Motor neuron (in vitro differentiated cells): ENCODE measurements around the gene PBRM1. TPM values are rescaled to one million over a fixed set of nuclear protein-coding genes. Genes with fewer than 3 reads are reported as not detected.
A peak's percentile ranks its signal among the peaks of the same experiment; 100 is the strongest.

Experiments used
- ATAC-seq, 8 experiments: fragments of 200-7000 bp; cut with Tn5 transposase; replicated peaks in 6 of 8; 2 replicates each; pipeline ENCODE4 v1.8.0; 2021; ENCODE audit warnings: mild to moderate bottlenecking in 8 of 8, moderate library complexity in 8 of 8
- H3K27ac ChIP-seq, 2 donors: fragments of 250-450 bp; sonication (Bioruptor Pico); 2 replicates each; pipeline ENCODE4 v1.9.0; 2021; ENCODE audit warnings: antibody characterized with exemption in 2 of 2, mild to moderate bottlenecking in 2 of 2, moderate library complexity in 1 of 2
- H3K4me1 ChIP-seq, 2 donors: fragments of 250-450 bp; sonication (Bioruptor Pico); replicated peaks in 1 of 2; 2 replicates each; pipeline ENCODE4 v1.6.1; 2021; ENCODE audit warnings: antibody characterized with exemption in 2 of 2, mild to moderate bottlenecking in 2 of 2, moderate library complexity in 1 of 2
- H3K4me3 ChIP-seq, 5 donors: fragments of 250-450 bp; sonication (Bioruptor Pico); 2 replicates each; pipeline ENCODE4 v1.9.0; 2021; ENCODE audit warnings: antibody characterized with exemption in 5 of 5, mild to moderate bottlenecking in 5 of 5, moderate library complexity in 4 of 5
- WGBS, 10 experiments: fragments of 450-650 bp; shearing (Covaris generic); methylation state at CpG; one replicate each; pipeline ENCODE4 v1.0.0; 2022; 5-methylcytosine and 5-hydroxymethylcytosine counted together
- in situ Hi-C, 9 experiments: fragments of 400-800 bp; cut with MboI; loops; one replicate each; pipeline ENCODE4 v1.15.0; 2021; ENCODE audit warnings: low sequenced_read_pairs in 9 of 9, low pct_unique_long_range_greater_than_20kb in 2 of 9; ENCODE audit not compliant: unreplicated experiment in 9 of 9
- total RNA-seq, 8 experiments: library from RNA; unstranded; fragments of 300-600 nt; gene quantifications; 2 replicates each; pipeline versions ENCODE4 v1.2.3 to v1.2.4, GENCODE V29; 2022

Gene PBRM1
- total RNA-seq, 8 experiments from 2014 or later = 27.2 to 100 (median 66.9) TPM

GRCh38 chr3:52633786-52634185 is 51.9 kb downstream of the PBRM1 start:
- ATAC-seq = no peak
- 73 to 100% (median 91%) methylated on average over 1 to 3 of the region's 3 CpGs; no CpG with 5 or more reads in 2 of the 10 experiments for WGBS, 10 experiments
- in situ Hi-C loops = no loop called here
- Histone ChIP-seq H3K4me1 (no peaks in the 10 kb centered on the region), H3K4me3 (no peak overlapping the region), H3K27ac (no peak overlapping the region)

GRCh38 chr3:52625041-52625440 is 60.7 kb downstream of the PBRM1 start:
- Histone ChIP-seq H3K4me3 (no peak overlapping the region), H3K27ac (no peak overlapping the region), H3K4me1 (no peaks in the 10 kb centered on the region)
- no peak for ATAC-seq
- in situ Hi-C loops = no loop called here
- 89 to 100% (median 94%) methylated on average over 1 to 3 of the region's 3 CpGs; no CpG with 5 or more reads in 1 of the 10 experiments for WGBS, 10 experiments

GRCh38 chr3:52623234-52623792 is 62.4 kb downstream of the PBRM1 start:
- Histone ChIP-seq H3K4me3 (no peak overlapping the region), H3K27ac (no peak overlapping the region), H3K4me1 (no peaks in the 10 kb centered on the region)
- in situ Hi-C loops = no loop called here
- ATAC-seq = no peak
- WGBS, 10 experiments = 20 to 100% (median 95%) methylated on average over 1 to 2 of the region's 2 CpGs; no CpG with 5 or more reads in 1 of the 10 experiments

- no peak for ATAC-seq
- H3K4me3 ChIP-seq = no peak overlapping the region
- WGBS, 10 experiments = 70 to 100% (median 94%) methylated on average over 1 to 2 of the region's 2 CpGs; no CpG with 5 or more reads in 1 of the 10 experiments
- H3K27ac ChIP-seq = no peak overlapping the region
- in situ Hi-C loops = no loop called here
- no peaks in the 10 kb centered on the region for H3K4me1 ChIP-seq
Measured at GRCh38 chr3:52620580-52620979, 65.1 kb downstream of the PBRM1 start.

GRCh38 chr3:52615166-52615565 is 70.5 kb downstream of the PBRM1 start:
- no peaks in the 10 kb centered on the region for H3K4me1 ChIP-seq
- no peak overlapping the region for H3K4me3 ChIP-seq
- ATAC-seq = no peak
- H3K27ac ChIP-seq = no peak overlapping the region
- in situ Hi-C loops = no loop called here

GRCh38 chr3:52614689-52615088 is 71.0 kb downstream of the PBRM1 start:
- Histone ChIP-seq H3K4me1 (no peaks in the 10 kb centered on the region), H3K27ac (no peak overlapping the region), H3K4me3 (no peak overlapping the region)
- in situ Hi-C loops = no loop called here
- no peak for ATAC-seq
- 83 to 100% (median 100%) methylated on average over 1 to 3 of the region's 3 CpGs for WGBS, 10 experiments

GRCh38 chr3:52609316-52609815 is 76.3 kb downstream of the PBRM1 start:
- Histone ChIP-seq H3K4me1 (no peaks in the 10 kb centered on the region), H3K4me3 (no peak overlapping the region), H3K27ac (no peak overlapping the region)
- ATAC-seq = no peak
- WGBS, 10 experiments = 25 to 100% (median 89%) methylated on average over 1 to 8 of the region's 8 CpGs; no CpG with 5 or more reads in 1 of the 10 experiments
- in situ Hi-C loops = no loop called here

- in situ Hi-C loops = no loop called here
- H3K27ac ChIP-seq = no peak overlapping the region
Measured at GRCh38 chr3:52608337-52608736, 77.4 kb downstream of the PBRM1 start.

GRCh38 chr3:52606373-52607085 is 79.2 kb downstream of the PBRM1 start:
- peak in 2 of 8 experiments; percentile 17 to 56 for ATAC-seq
- 84 to 100% (median 96%) methylated on average over 1 to 5 of the region's 5 CpGs for WGBS, 10 experiments
- in situ Hi-C loops = no loop called here
- no peaks in the 10 kb centered on the region for H3K4me1 ChIP-seq
- no peak overlapping the region for H3K27ac ChIP-seq
- no peak overlapping the region for H3K4me3 ChIP-seq

More at GRCh38 chr3:52608337-52608736, 77.4 kb downstream of the PBRM1 start:
- H3K4me3 ChIP-seq = no peak overlapping the region
- H3K4me1 ChIP-seq = no peaks in the 10 kb centered on the region
- WGBS, 10 experiments = 71 to 100% (median 100%) methylated on average over 1 to 2 of the region's 2 CpGs
- ATAC-seq = no peak

- Histone ChIP-seq H3K4me1 (no peaks in the 10 kb centered on the region), H3K4me3 (no peak overlapping the region), H3K27ac (no peak overlapping the region)
- no peak for ATAC-seq
- in situ Hi-C loops = no loop called here
Measured at GRCh38 chr3:52600258-52600657, 85.5 kb downstream of the PBRM1 start.

- Histone ChIP-seq H3K27ac (no peak overlapping the region), H3K4me1 (no peaks in the 10 kb centered on the region), H3K4me3 (no peak overlapping the region)
- 81 to 100% (median 98%) methylated on average over 1 to 4 of the region's 4 CpGs; no CpG with 5 or more reads in 4 of the 10 experiments for WGBS, 10 experiments
- in situ Hi-C loops = no loop called here
- no peak for ATAC-seq
Measured at GRCh38 chr3:52596658-52597265, 89.0 kb downstream of the PBRM1 start.

- peak in 3 of 8 experiments; percentile 49 to 92 (median 70) for ATAC-seq
- H3K4me3 ChIP-seq = no peak overlapping the region
- in situ Hi-C loops = no loop called here
- H3K27ac ChIP-seq = no peak overlapping the region
- WGBS, 10 experiments = 80 to 89% (median 83%) methylated on average over 1 of the region's 1 CpG; no CpG with 5 or more reads in 3 of the 10 experiments
- H3K4me1 ChIP-seq = no peaks in the 10 kb centered on the region
Measured at GRCh38 chr3:52593103-52593502, 92.6 kb downstream of the PBRM1 start.

- in situ Hi-C loops = no loop called here
- Histone ChIP-seq H3K27ac (no peak overlapping the region), H3K4me1 (no peaks in the 10 kb centered on the region), H3K4me3 (no peak overlapping the region)
- WGBS, 10 experiments = 50 to 100% (median 93%) methylated on average over 1 to 5 of the region's 6 CpGs; no CpG with 5 or more reads in 1 of the 10 experiments
- no peak for ATAC-seq
Measured at GRCh38 chr3:52574056-52574965, 111.4 kb downstream of the PBRM1 start.
